NCI-H82 treated with DMSO at 0.1 percent for 48 hours (cell line): Measurements from ENCODE around the gene ABLIM2.

Experiments
- DNase-seq: peaks from one replicate; lab custom pipeline; 2025; ENCODE audit not compliant: unreplicated experiment; lab: John Stamatoyannopoulos, UW

Gene ABLIM2

GRCh38 chr4:7967501-7968261 lies 190.9 kb downstream of the ABLIM2 start:
- no peak for DNase-seq

- no peak for DNase-seq
Observed at GRCh38 chr4:7967063-7967440, 191.6 kb downstream of the ABLIM2 start.

GRCh38 chr4:7966281-7967062 lies 192.1 kb downstream of the ABLIM2 start:
- no peak for DNase-seq

GRCh38 chr4:7964890-7965662 lies 193.5 kb downstream of the ABLIM2 start:
- DNase-seq, result no peak

GRCh38 chr4:7964459-7964858 lies 194.2 kb downstream of the ABLIM2 start:
- DNase-seq, result no peak

GRCh38 chr4:7963691-7964090 lies 194.9 kb downstream of the ABLIM2 start:
- DNase-seq, result no peak

- no peak for DNase-seq
Observed at GRCh38 chr4:7962609-7963508, 195.8 kb downstream of the ABLIM2 start.

GRCh38 chr4:7960790-7961655 lies 197.6 kb downstream of the ABLIM2 start:
- DNase-seq, result no peak

GRCh38 chr4:7960017-7960789 lies 198.4 kb downstream of the ABLIM2 start:
- DNase-seq, result no peak

- DNase-seq, result no peak
Observed at GRCh38 chr4:7959078-7959477, 199.5 kb downstream of the ABLIM2 start.

GRCh38 chr4:7956934-7957656 lies 201.5 kb downstream of the ABLIM2 start:
- DNase-seq, result no peak

GRCh38 chr4:7956270-7956808 lies 202.3 kb downstream of the ABLIM2 start:
- DNase-seq, result no peak

GRCh38 chr4:7955393-7955792 lies 203.2 kb downstream of the ABLIM2 start:
- DNase-seq, result no peak

GRCh38 chr4:7952615-7953014 lies 206.0 kb downstream of the ABLIM2 start:
- no peak for DNase-seq

- DNase-seq, result no peak
Observed at GRCh38 chr4:7950301-7951092, 208.1 kb downstream of the ABLIM2 start.

GRCh38 chr4:7949759-7950158 lies 208.9 kb downstream of the ABLIM2 start:
- DNase-seq, result no peak

- DNase-seq, result no peak
Observed at GRCh38 chr4:7947927-7948326, 210.7 kb downstream of the ABLIM2 start.
